ENCODE data around the gene CYS1.

DNA sequence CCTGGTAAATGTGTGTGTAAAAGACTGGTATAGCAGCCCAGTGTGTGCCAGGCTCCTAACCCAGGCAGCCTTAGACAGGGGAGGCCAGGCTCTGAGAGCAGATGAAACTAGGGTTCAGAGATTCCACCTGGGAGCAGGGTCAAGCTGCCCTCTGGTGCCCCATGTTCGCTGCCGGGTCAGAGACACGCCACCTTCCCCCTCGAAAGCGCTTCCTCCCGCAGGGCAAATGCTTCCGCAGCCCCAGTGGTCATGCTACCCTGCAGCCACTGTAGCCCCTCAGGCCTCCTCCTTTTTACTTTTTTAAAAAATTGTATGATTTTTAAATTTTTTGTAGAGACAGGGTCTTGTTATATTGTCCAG, 47.5 kb downstream of the CYS1 start:
- TF ChIP-seq POLR2A (IDR thresholded peaks at IDR 0.05; ENCODE audit: low read depth, low read length) (no peak), JUN (IDR thresholded peaks at IDR 0.05; ENCODE audit: borderline replicate concordance, insufficient read depth, insufficient read length, low read depth) (no peak), EZH2 (IDR thresholded peaks at IDR 0.05; ENCODE audit: borderline replicate concordance, low read depth, low read length, severe bottlenecking) (no peak), POLR2AphosphoS5 (IDR thresholded peaks at IDR 0.05; ENCODE audit: insufficient read depth, low read depth, low read length) (no peak), FOS (IDR thresholded peaks at IDR 0.05; ENCODE audit: borderline replicate concordance, insufficient read depth, low read length) (no peak)
- TF ChIP-seq, protein P1, sequence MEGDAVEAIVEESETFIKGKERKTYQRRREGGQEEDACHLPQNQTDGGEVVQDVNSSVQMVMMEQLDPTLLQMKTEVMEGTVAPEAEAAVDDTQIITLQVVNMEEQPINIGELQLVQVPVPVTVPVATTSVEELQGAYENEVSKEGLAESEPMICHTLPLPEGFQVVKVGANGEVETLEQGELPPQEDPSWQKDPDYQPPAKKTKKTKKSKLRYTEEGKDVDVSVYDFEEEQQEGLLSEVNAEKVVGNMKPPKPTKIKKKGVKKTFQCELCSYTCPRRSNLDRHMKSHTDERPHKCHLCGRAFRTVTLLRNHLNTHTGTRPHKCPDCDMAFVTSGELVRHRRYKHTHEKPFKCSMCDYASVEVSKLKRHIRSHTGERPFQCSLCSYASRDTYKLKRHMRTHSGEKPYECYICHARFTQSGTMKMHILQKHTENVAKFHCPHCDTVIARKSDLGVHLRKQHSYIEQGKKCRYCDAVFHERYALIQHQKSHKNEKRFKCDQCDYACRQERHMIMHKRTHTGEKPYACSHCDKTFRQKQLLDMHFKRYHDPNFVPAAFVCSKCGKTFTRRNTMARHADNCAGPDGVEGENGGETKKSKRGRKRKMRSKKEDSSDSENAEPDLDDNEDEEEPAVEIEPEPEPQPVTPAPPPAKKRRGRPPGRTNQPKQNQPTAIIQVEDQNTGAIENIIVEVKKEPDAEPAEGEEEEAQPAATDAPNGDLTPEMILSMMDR (IDR thresholded peaks at IDR 0.05; ENCODE audit: extremely low read depth in 1 of 2, insufficient read depth in 1 of 2, low read depth in 1 of 2, low read length in 2 of 2) = no peak

Data from endothelial cell of umbilical vein (primary cell).